Measurements from ENCODE around the gene RAD21L1. TPM values are rescaled to one million over a fixed set of nuclear protein-coding genes. Genes with fewer than 3 reads are reported as not detected.

RAD21L1 gene
- total and polyA plus RNA-seq, 8 donors = not detected

DNA sequence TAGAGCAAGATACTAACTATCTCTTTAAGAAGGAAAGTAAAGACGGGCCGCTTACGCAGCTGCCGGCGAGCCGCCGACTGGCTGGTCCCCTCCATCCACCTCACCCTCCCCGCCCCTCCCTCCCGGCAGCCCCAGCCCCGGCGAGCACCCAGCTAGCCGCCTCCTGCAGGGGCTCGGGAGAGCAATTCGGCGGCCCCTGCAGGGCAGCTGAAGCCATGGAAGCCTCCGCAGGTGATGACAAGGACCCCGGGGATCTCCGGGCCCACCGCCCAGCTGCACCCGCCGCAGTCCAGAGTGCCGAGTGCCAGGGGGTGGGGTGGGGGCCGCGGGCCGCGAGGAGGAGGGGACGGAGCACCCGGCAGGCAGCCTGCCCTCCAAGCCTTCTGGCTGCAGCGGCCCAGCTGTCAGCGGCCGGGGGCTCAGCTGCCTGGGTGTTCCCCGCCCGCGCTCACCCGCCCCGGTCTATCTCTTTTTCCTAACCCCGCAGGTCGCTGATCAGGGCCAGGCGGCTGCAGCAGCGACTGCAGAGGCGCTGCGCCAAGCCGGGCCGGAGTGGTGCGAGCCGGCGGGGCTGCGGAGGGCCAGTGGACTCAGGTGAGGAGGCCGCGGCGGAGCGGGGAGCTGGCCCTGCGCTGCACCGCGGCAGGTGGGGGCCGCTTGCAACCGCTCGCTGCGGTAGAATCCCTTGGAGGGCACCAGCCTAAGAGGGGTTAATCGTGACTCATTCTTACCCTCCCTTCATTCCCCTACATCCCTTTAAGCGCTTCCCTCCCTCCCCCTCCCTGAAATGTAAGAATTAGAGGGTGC lies 40.5 kb downstream of the RAD21L1 start, which contains the start of gene SNPH:
TSS of gene SNPH (plus strand) at position 128 of the 807 bp plus-strand sequence. CDS start 29,946 bp downstream, outside the sequence.
- DNase-seq (peak; percentile 41 to 83 (median 69)), ATAC-seq (peak; percentile 92 to 94 (median 94)), FAIRE-seq (no peak)
- TF ChIP-seq CTCF (IDR thresholded peaks at IDR 0.05) = no peak
- no peaks in the 10 kb centered on the region for H3K36me3 ChIP-seq
- 1% methylated on average over 40 to 61 of the region's 61 CpGs for WGBS, 2 donors
- no peaks in the 10 kb centered on the region for H3K9me3 ChIP-seq
- no peaks in the 10 kb centered on the region for H3K27me3 ChIP-seq
- peak within 1 kb of the TSS in 1 of 4 donors; percentile 8 for H3K27ac ChIP-seq
- H3K4me3 ChIP-seq = peak within 1 kb of the TSS; percentile 72 to 90 (median 81)
- intact Hi-C loops (cut with DNase I) = no loop called here
- H3K4me1 ChIP-seq = peaks cover 0 to 4% (median 0%) of the 10 kb centered on the region in 3 donors

DNA sequence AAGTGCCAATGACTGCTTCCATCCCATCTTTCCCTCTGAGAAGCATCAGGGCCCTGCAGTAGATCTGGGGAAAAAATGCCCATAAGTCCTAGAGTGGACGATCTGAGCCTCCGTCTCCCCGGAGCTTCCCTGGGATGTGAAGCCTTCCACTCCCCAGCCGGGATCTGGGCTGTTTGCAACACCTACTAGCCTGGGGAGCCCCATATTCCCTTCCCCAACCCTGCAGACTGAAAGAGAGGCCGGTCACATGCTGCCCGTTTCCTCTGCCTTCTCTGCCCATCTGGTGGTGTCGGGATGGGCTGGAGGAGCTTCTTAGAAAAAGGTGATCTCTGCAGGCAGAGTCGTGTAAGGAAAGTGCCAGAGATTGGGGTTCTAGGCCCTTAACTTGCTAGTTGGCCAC lies 41.3 kb downstream of the RAD21L1 start:
- TF ChIP-seq CTCF (IDR thresholded peaks at IDR 0.05) = no peak
- Histone ChIP-seq H3K4me3 (peak overlapping the region in 1 of 4 donors; percentile 90), H3K27ac (no peak overlapping the region), H3K9me3 (no peaks in the 10 kb centered on the region), H3K27me3 (no peaks in the 10 kb centered on the region), H3K4me1 (peaks cover 0 to 4% (median 0%) of the 10 kb centered on the region in 3 donors), H3K36me3 (no peaks in the 10 kb centered on the region)
- WGBS, 2 donors = 77 to 84% methylated on average over 8 of the region's 8 CpGs
- DNase-seq = no peak
- intact Hi-C loops (cut with DNase I) = no loop called here
- ATAC-seq = no peak
- no peak for FAIRE-seq

DNA sequence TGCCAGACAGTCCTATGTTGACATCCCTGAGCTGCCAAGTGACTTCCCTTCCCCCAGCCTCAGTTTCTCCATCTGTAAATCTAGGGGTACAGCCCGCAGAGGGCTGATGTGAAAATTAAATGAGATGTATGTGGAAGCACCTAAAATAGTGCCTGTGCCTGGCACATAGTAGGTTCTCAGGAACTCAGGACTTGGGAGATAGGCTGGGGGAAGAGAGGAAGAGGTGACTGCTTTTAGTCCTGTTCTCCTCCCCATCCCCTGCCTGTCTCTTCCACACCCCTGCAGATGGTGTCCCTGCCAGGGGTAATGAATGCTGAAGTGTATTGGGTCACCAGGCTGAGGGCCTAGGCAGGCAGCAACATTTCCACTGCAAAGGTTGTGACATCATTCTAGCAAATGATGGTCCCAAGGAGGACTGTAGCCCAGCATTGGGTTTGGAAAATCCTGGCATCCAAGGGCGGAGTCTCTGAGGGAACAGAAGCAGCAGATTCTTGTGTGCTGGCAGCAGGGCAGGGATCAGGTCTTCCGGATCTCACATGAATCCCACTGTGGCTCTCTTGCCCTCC lies 42.0 kb downstream of the RAD21L1 start:
- intact Hi-C loops (cut with DNase I) = no loop called here
- Histone ChIP-seq H3K4me1 (peaks cover 0 to 4% (median 0%) of the 10 kb centered on the region in 3 donors), H3K4me3 (no peak overlapping the region), H3K9me3 (no peaks in the 10 kb centered on the region), H3K27ac (no peak overlapping the region), H3K36me3 (no peaks in the 10 kb centered on the region), H3K27me3 (no peaks in the 10 kb centered on the region)
- WGBS, 2 donors = 94 to 96% methylated on average over 3 of the region's 3 CpGs
- no peak for TF ChIP-seq CTCF (IDR thresholded peaks at IDR 0.05)
- FAIRE-seq = no peak
- no peak for ATAC-seq
- no peak for DNase-seq

DNA sequence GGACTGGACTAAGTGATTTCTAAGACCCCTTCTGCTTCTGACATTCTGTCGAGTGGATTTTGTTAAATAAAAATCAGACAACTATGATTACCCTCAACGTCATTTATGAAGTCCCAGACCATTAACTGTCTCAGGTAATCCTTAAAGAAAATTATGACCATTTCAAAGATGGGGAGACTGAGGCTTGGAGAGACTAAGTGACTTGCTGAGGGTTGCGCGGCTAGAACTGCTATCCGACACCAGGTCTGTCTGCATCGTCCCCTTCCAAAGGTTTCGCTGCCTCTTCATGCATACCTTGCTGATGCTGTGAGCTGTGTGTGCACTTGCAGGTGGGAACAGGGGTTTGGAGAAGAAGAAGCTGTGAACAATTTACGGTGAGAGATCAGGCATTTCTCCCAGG lies 43.4 kb downstream of the RAD21L1 start:
- H3K36me3 ChIP-seq = no peaks in the 10 kb centered on the region
- H3K27me3 ChIP-seq = no peaks in the 10 kb centered on the region
- ATAC-seq (no peak), FAIRE-seq (no peak), DNase-seq (no peak)
- H3K9me3 ChIP-seq = no peaks in the 10 kb centered on the region
- 83 to 91% methylated on average over 8 of the region's 8 CpGs for WGBS, 2 donors
- H3K4me3 ChIP-seq = no peak overlapping the region
- no peak overlapping the region for H3K27ac ChIP-seq
- peaks cover 0 to 4% (median 0%) of the 10 kb centered on the region in 3 donors for H3K4me1 ChIP-seq
- TF ChIP-seq CTCF (IDR thresholded peaks at IDR 0.05) = no peak
- intact Hi-C loops (cut with DNase I) = no loop called here

GRCh38 chr20:1269850-1270249 lies 44.0 kb downstream of the RAD21L1 start:
- no peak for ATAC-seq
- intact Hi-C loops (cut with DNase I) = no loop called here
- no peak for FAIRE-seq
- no peak overlapping the region for H3K4me3 ChIP-seq
- H3K9me3 ChIP-seq = no peaks in the 10 kb centered on the region
- 91 to 95% methylated on average over 3 of the region's 3 CpGs for WGBS, 2 donors
- no peaks in the 10 kb centered on the region for H3K36me3 ChIP-seq
- H3K27ac ChIP-seq = no peak overlapping the region
- H3K4me1 ChIP-seq = peaks cover 0 to 4% (median 0%) of the 10 kb centered on the region in 3 donors
- no peak for TF ChIP-seq CTCF (IDR thresholded peaks at IDR 0.05)
- DNase-seq = no peak
- no peaks in the 10 kb centered on the region for H3K27me3 ChIP-seq

Data from pancreas (tissue), 10 donors.